Esophagus (tissue), 2 donors: ENCODE measurements around the gene PGAM5. TPM values are rescaled to one million over a fixed set of nuclear protein-coding genes. Genes with fewer than 3 reads are reported as not detected.

Source experiments
- H3K27ac ChIP-seq, 2 donors: one replicate each; pipeline ENCODE4 v1.5.1; 2013; ENCODE audit warnings: low read depth in 2 of 2, mild to moderate bottlenecking in 2 of 2, inconsistent platforms in 1 of 2, low read length in 1 of 2, moderate library complexity in 1 of 2
- H3K27me3 ChIP-seq, 2 donors: one replicate each; pipeline ENCODE4 v1.6.1; 2013; ENCODE audit warnings: low read length in 2 of 2, control low read depth in 1 of 2, mild to moderate bottlenecking in 1 of 2; ENCODE audit not compliant: insufficient read depth in 2 of 2, control insufficient read depth in 1 of 2
- H3K36me3 ChIP-seq, 2 donors: one replicate each; pipeline ENCODE4 v1.6.1; 2013; ENCODE audit warnings: low read length in 1 of 2; ENCODE audit not compliant: control insufficient read depth in 2 of 2, insufficient read depth in 2 of 2
- H3K4me1 ChIP-seq, 2 donors: one replicate each; pipeline ENCODE4 v1.6.1; 2013; ENCODE audit warnings: low read length in 1 of 2; ENCODE audit not compliant: control insufficient read depth in 2 of 2, insufficient read depth in 2 of 2
- H3K4me3 ChIP-seq, 2 donors: one replicate each; pipeline ENCODE4 v1.5.1; 2013; ENCODE audit warnings: low read length in 2 of 2, mild to moderate bottlenecking in 2 of 2, low read depth in 1 of 2, moderate library complexity in 1 of 2
- H3K9me3 ChIP-seq, 2 donors: one replicate each; pipeline ENCODE4 v1.6.1; 2013; ENCODE audit warnings: mild to moderate bottlenecking in 2 of 2, low read depth in 1 of 2, low read length in 1 of 2, moderate library complexity in 1 of 2; ENCODE audit not compliant: control insufficient read depth in 2 of 2, insufficient read depth in 1 of 2
- WGBS, 2 donors: extraction: QIAGEN DNeasy Blood & Tissue Kit; methylation state at CpG; one replicate each; pipeline ENCODE4 v1.1.7; 2013; 5-methylcytosine and 5-hydroxymethylcytosine counted together
- polyA plus RNA-seq, 2 donors: library from polyadenylated mRNA; stranded (reverse); fragments of 200-250 nt; gene quantifications; one replicate each; pipeline ENCODE4 v1.2.3, GENCODE V29; 2013
- donor health status: healthy with polysubstance abuse.
- donor health status: Bipolar disorder and iron deficiency.

PGAM5 gene
- polyA plus RNA-seq, 2 donors: 19.1 to 20.5 TPM

- 78 to 82% methylated on average over 15 of the region's 15 CpGs for WGBS, 2 donors
- Histone ChIP-seq H3K27ac (no peak overlapping the region), H3K36me3 (peaks cover 3 to 38% of the 10 kb centered on the region in 2 donors), H3K9me3 (no peaks in the 10 kb centered on the region), H3K4me1 (no peaks in the 10 kb centered on the region), H3K4me3 (no peak overlapping the region), H3K27me3 (no peaks in the 10 kb centered on the region)
These were observed 60.6 kb downstream of the PGAM5 start for GRCh38 chr12:132771126-132771838.

Other genes with a start within 250 kb of the PGAM5 start
- gene FBRSL1, start 220.7 kb upstream of the PGAM5 start, polyA plus RNA-seq: 10 to 100 TPM; 15.6 to 17.9 TPM
- gene LRCOL1, start 100.3 kb upstream of the PGAM5 start, polyA plus RNA-seq: under 1 TPM in 1 of 2 donors, not detected in 1; 0.22 TPM
- gene P2RX2, start 92.1 kb upstream of the PGAM5 start, polyA plus RNA-seq: 1 to 10 TPM; 1.4 to 2.2 TPM
- 10 to 100 TPM; 16.7 to 41.2 TPM for gene POLE, start 23.5 kb upstream of the PGAM5 start, polyA plus RNA-seq
- 10 to 100 TPM in 1 of 2 donors, 1 to 10 TPM in 1; 5.1 to 15.7 TPM for gene PXMP2, start 23.3 kb upstream of the PGAM5 start, polyA plus RNA-seq
- 10 to 100 TPM; 36.5 to 41.0 TPM for gene ANKLE2, start 51.0 kb downstream of the PGAM5 start, polyA plus RNA-seq
- 10 to 100 TPM; 10.6 to 18.1 TPM for gene GOLGA3, start 118.0 kb downstream of the PGAM5 start, polyA plus RNA-seq
- gene CHFR, start 176.8 kb downstream of the PGAM5 start, polyA plus RNA-seq: 10 to 100 TPM; 20.4 to 30.2 TPM
- 1 to 10 TPM; 1.9 to 4.3 TPM for gene ZNF605, start 245.5 kb downstream of the PGAM5 start, polyA plus RNA-seq